GM12874 (cell line): ENCODE data around the gene FOSL1.

ENCODE experiments used
- TF ChIP-seq, protein P1 (sequence below): IDR thresholded peaks from 2 replicates; pipeline ENCODE4 v1.5.1; 2011; ENCODE audit warnings: low read depth, mild to moderate bottlenecking, control low read depth, low read length, moderate library complexity; ENCODE audit not compliant: insufficient read depth

Gene FOSL1

DNA sequence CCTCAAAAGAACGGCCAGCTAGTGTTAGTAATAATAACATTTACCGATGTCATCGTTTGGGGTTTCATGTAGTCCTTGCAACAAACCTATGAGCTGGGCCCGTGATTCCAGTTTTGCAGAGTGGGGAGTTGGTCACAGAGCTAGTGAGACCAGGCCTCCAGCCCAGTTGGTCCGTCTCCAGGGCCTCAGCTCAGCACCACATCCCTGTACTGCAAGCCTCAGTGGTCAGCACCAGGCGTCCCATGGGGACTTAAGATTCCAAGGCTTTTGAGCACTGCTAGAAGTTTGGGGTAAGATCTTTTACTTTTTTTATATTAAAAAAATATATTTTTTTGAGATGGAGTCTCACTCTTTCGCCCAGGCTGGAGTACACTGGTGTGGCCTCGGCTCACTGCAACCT lies 44.0 kb upstream of the FOSL1 start:
- TF ChIP-seq, protein P1, sequence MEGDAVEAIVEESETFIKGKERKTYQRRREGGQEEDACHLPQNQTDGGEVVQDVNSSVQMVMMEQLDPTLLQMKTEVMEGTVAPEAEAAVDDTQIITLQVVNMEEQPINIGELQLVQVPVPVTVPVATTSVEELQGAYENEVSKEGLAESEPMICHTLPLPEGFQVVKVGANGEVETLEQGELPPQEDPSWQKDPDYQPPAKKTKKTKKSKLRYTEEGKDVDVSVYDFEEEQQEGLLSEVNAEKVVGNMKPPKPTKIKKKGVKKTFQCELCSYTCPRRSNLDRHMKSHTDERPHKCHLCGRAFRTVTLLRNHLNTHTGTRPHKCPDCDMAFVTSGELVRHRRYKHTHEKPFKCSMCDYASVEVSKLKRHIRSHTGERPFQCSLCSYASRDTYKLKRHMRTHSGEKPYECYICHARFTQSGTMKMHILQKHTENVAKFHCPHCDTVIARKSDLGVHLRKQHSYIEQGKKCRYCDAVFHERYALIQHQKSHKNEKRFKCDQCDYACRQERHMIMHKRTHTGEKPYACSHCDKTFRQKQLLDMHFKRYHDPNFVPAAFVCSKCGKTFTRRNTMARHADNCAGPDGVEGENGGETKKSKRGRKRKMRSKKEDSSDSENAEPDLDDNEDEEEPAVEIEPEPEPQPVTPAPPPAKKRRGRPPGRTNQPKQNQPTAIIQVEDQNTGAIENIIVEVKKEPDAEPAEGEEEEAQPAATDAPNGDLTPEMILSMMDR, result no peak

DNA sequence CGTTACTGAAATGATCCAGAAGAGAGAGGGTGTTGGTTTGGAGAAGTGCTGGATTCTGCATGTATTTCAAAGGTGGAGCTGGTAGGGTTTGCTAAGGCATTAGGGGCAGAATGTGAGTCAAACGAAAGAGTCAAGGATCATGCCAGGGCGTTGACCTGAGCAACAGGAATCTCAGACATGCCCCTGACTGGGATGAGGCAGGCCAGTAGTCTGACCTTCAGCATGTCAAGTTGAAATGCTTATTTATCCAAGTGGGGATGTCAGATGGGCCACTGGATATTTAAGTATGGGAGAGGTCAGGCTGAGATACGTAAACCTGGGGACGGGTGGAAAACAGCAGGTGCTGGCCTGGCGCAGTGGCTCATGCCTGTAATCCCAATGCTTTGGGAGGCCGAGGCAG lies 42.3 kb upstream of the FOSL1 start:
- TF ChIP-seq, protein P1, result no peak

DNA sequence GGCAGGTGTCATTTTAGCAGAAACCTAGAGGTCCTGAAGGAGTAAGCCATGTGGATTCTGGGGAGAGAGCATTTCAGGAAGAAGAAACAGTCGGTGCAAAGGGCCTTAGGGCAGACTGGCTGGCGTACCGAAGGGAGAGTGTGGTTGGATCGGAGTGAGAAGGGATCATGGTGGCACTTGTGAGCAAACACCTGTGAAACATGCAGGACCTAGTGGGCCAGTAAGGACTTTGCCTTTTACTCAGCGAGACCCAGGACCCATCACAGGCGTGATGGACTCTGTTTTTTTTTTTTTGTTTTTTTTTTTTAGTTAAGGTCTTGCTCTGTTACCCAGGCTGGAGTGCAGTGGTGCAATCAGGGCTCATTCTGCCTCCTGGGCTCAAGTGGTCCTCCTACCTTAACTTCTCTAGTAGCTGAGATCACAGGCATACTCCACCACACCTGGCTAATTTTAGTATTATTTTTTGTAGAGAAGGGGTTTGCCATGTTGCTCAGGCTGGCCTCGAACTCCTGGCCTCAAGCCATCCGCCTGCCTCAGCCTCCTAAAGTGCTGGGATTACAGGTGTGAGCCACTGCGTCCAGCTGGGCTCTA lies 41.6 kb upstream of the FOSL1 start:
- TF ChIP-seq, protein P1, result no peak

DNA sequence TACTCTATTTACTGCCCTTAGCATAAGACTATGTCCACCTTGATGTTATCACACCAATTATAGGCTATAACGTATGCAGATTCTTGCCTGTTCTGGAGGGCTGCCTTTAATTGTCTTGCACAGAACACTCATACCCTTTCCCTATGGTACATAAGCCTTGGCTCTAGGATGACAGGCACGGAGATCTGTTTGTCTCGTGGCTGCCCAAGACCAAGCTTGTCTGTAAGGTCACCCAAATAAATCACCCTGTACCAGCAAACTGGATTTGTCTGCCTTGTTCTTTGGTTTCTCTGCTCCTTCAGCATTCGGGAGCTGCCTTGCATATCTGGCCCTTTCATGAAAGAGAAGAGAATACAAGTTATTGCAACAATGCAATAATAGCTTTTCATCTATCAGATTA lies 37.6 kb upstream of the FOSL1 start:
- TF ChIP-seq, protein P1, result no peak

DNA sequence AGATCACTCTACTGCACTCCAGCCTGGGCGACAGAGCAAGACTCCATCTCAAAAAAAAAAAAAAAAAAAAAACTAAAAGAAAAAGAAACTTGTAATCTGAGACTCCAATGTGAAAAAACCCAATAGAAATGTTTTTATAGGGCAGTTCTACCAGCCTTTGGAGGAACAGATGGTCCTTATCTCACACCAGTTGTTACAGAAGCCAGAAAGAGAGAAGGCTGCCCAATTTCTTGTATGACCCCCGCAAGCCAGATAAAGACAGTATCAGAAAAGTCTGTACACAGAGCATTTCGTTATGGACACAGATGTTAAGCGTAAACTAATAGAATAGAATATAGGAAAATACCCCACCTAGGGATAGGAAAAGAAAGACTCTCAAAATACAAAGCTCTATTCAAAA lies 33.8 kb upstream of the FOSL1 start:
- TF ChIP-seq, protein P1, result no peak

DNA sequence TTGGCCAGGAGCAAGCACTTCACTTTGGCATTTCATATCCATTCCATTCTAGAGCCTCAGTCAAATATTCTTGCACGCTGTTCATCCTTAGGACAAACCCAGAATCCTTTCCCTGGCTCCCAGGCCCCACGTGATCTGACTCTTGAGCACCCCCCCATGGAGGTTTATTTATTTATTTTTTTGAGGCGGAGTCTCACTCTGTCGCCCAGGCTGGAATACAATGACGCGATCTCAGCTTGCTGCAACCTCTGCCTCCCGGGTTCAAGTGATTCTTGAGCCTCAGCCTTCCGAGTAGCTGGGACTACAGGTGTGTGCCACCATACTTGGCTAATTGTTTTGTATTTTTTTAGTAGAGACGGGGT lies 32.4 kb upstream of the FOSL1 start:
- TF ChIP-seq, protein P1, result 0 out of 2 replicates have a peak, but pooled peaks have one; percentile 1

DNA sequence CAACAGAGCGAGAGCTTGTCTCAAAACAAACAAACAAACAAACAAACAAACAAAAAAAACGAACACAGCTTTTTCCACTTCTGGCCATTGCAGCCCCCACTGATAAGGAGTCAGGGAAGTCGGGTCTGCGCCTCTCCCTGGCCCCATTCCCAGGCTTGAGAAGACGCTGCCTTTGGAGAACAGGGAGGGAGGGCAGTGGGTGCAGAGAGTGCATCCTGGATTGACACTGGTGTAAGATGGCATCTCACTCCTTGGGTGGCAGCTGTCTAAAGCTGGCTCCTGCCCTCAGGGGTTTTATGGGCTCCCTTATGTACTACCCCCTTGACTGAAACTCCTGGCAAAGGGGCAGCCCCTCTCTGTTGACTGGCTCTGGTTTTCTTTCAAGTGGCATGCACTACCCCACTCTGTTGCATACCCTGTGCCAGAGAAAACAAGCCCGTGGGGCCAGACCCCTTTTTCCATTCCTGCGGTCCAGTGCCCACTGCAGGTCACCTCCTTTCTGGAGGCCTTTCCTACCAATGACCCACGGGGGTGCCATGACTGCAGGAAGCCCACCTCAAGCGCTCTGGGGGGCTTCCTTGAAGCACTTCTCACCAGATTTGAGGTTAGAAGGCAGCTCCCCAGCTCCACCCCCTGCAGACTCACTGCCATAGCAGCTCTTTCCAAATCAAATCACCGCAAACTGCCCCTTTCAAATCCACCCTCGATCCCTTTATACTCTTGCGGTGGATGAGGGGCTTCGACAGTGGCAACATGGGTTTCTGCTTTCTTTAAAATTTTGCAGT lies 31.8 kb upstream of the FOSL1 start:
- TF ChIP-seq, protein P1, result no peak
